H1 (cell line): Measurements from ENCODE around the gene ZNF648. TPM values are rescaled to one million over a fixed set of nuclear protein-coding genes. Genes with fewer than 3 reads are reported as not detected.

Experiments used
- CTCF ChIA-PET: fragments of 300-600 bp; sonication (Branson Sonifier 250); formaldehyde crosslinking; loops from one replicate; lab custom pipeline; 2021; ENCODE audit not compliant: partially characterized antibody; lab: Charles Lee
- POLR2A ChIA-PET: fragments of 300-600 bp; sonication (Branson Sonifier 250); formaldehyde crosslinking; loops from one replicate; lab custom pipeline; 2021; ENCODE audit warnings: inconsistent platforms; ENCODE audit not compliant: partially characterized antibody; lab: Charles Lee
- DNase-seq, 2 experiments: peaks; one replicate each; pipeline versions ENCODE4 v3.0.0 to v3.0.0-alpha.2; 2010 to 2022; ENCODE audit warnings: low spot score in 2 of 2, low read depth in 1 of 2, mixed read lengths in 1 of 2
- FAIRE-seq: peaks from 2 replicates; lab custom pipeline; 2011; peaks lifted over from hg19 to GRCh38; lab: Jason Lieb, UNC
- H2AFZ ChIP-seq: 2 replicates; pipeline ENCODE4 v1.8.1; 2012; ENCODE audit warnings: low read length, inconsistent platforms
- H2AK5ac ChIP-seq: 2 replicates; pipeline ENCODE4 v1.6.1; 2013; ENCODE audit warnings: low read depth, low read length
- H2BK120ac ChIP-seq: replicated peaks from 2 replicates; pipeline ENCODE3; 2013; ENCODE audit warnings: low read depth, low read length, inconsistent platforms
- H2BK12ac ChIP-seq: 2 replicates; pipeline ENCODE4 v1.6.1; 2013; ENCODE audit warnings: low read depth, low read length
- H2BK15ac ChIP-seq: 2 replicates; pipeline ENCODE4 v1.6.1; 2013; ENCODE audit warnings: low read length
- H2BK20ac ChIP-seq: 2 replicates; pipeline ENCODE4 v1.6.1; 2013; ENCODE audit warnings: low read length
- H2BK5ac ChIP-seq: 2 replicates; pipeline ENCODE4 v1.6.1; 2013; ENCODE audit warnings: low read depth, low read length
- H3K14ac ChIP-seq: 2 replicates; pipeline ENCODE4 v1.6.1; 2013; ENCODE audit warnings: inconsistent platforms; ENCODE audit not compliant: insufficient read length
- H3K18ac ChIP-seq: 2 replicates; pipeline ENCODE4 v1.6.1; 2013; ENCODE audit warnings: low read length; ENCODE audit errors: extremely low read depth
- H3K23ac ChIP-seq: 2 replicates; pipeline ENCODE4 v1.6.1; 2013; ENCODE audit warnings: inconsistent platforms; ENCODE audit not compliant: insufficient read length
- H3K23me2 ChIP-seq: 2 replicates; pipeline ENCODE4 v1.6.1; 2013; ENCODE audit warnings: low read depth, low read length
- H3K27ac ChIP-seq: 2 replicates; pipeline ENCODE4 v1.6.1; 2011; ENCODE audit warnings: low read depth, low read length, inconsistent platforms
- H3K27me3 ChIP-seq, 4 experiments: replicated peaks in 1 of 4; 1 replicate in 1 of 4; 2 replicates in 3 of 4; pipeline versions ENCODE4 v1.6.1 to v1.8.1; 2011 to 2013; ENCODE audit warnings: low read length in 3 of 4, mild to moderate bottlenecking in 3 of 4, inconsistent platforms in 2 of 4, mixed read lengths in 2 of 4, moderate library complexity in 1 of 4; ENCODE audit not compliant: control insufficient read depth in 3 of 4, insufficient read depth in 3 of 4; ENCODE audit errors: extremely low read depth in 1 of 4
- H3K36me3 ChIP-seq, 4 experiments: 2 replicates each; pipeline versions ENCODE4 v1.6.1 to v1.8.1; 2011 to 2013; ENCODE audit warnings: mild to moderate bottlenecking in 4 of 4, low read length in 3 of 4, moderate library complexity in 2 of 4, control low read depth in 1 of 4, inconsistent platforms in 1 of 4; ENCODE audit not compliant: insufficient read depth in 4 of 4, control insufficient read depth in 2 of 4
- H3K4ac ChIP-seq: replicated peaks from 2 replicates; pipeline ENCODE3; 2013; ENCODE audit warnings: low read length, low read depth, mixed read lengths, inconsistent platforms; ENCODE audit not compliant: insufficient read length
- H3K4me1 ChIP-seq, 4 experiments: replicated peaks in 1 of 4; 1 replicate in 1 of 4; 2 replicates in 3 of 4; pipeline versions ENCODE4 v1.6.1 to v1.8.1; 2011 to 2013; ENCODE audit warnings: low read length in 3 of 4, inconsistent platforms in 2 of 4, mixed read lengths in 1 of 4; ENCODE audit not compliant: insufficient read depth in 4 of 4, control insufficient read depth in 3 of 4
- H3K4me2 ChIP-seq, 2 experiments: 2 replicates each; pipeline versions ENCODE4 v1.6.1 to v1.8.1; 2011 to 2013; ENCODE audit warnings: low read depth in 2 of 2, low read length in 2 of 2, control low read depth in 1 of 2, inconsistent platforms in 1 of 2, mild to moderate bottlenecking in 1 of 2; ENCODE audit not compliant: insufficient read depth in 1 of 2
- H3K4me3 ChIP-seq, 4 experiments: fragments of 200-600, 300-600 bp in 1 of 4; sonication (generic), shearing (Covaris generic), sonication (Bioruptor Twin) in 1 of 4; 2 replicates each; pipeline versions ENCODE4 v1.5.1 to v1.8.1; 2011 to 2016; ENCODE audit warnings: low read length in 4 of 4, low read depth in 3 of 4, control low read depth in 2 of 4, inconsistent platforms in 2 of 4, mild to moderate bottlenecking in 2 of 4, mixed read lengths in 1 of 4, moderate library complexity in 1 of 4; ENCODE audit not compliant: insufficient read depth in 2 of 4; ENCODE audit errors: extremely low read depth in 1 of 4
- H3K56ac ChIP-seq: replicated peaks from 2 replicates; pipeline ENCODE3; 2013; ENCODE audit warnings: low read depth, mild to moderate bottlenecking, mixed read lengths, low read length, inconsistent platforms; ENCODE audit not compliant: insufficient read length
- H3K79me1 ChIP-seq: 2 replicates; pipeline ENCODE4 v1.6.1; 2013; ENCODE audit warnings: low read depth, low read length, control low read depth
- H3K79me2 ChIP-seq, 2 experiments: 2 replicates each; pipeline versions ENCODE4 v1.6.1 to v1.8.1; 2012 to 2013; ENCODE audit warnings: low read length in 2 of 2, mild to moderate bottlenecking in 2 of 2, inconsistent platforms in 1 of 2; ENCODE audit not compliant: insufficient read depth in 2 of 2, control insufficient read depth in 1 of 2
- H3K9ac ChIP-seq, 4 experiments: replicated peaks in 1 of 4; 1 replicate in 1 of 4; 2 replicates in 3 of 4; pipeline versions ENCODE4 v1.6.1 to v1.8.1; 2011 to 2013; ENCODE audit warnings: low read depth in 3 of 4, low read length in 3 of 4, control low read depth in 2 of 4, mild to moderate bottlenecking in 2 of 4, moderate library complexity in 2 of 4, inconsistent platforms in 1 of 4; ENCODE audit errors: extremely low read depth in 1 of 4
- H3K9me3 ChIP-seq, 2 experiments: 2 replicates each; pipeline versions ENCODE4 v1.6.1 to v1.8.1; 2012 to 2013; ENCODE audit warnings: mild to moderate bottlenecking in 2 of 2, moderate library complexity in 2 of 2, control low read depth in 1 of 2, inconsistent platforms in 1 of 2, low read depth in 1 of 2, low read length in 1 of 2, mixed read lengths in 1 of 2; ENCODE audit not compliant: insufficient read depth in 2 of 2
- H4K20me1 ChIP-seq, 2 experiments: replicated peaks in 1 of 2; 2 replicates each; pipeline versions ENCODE3 to v1.8.1; 2011 to 2013; ENCODE audit warnings: inconsistent platforms in 2 of 2, low read length in 2 of 2, mild to moderate bottlenecking in 1 of 2; ENCODE audit not compliant: insufficient read depth in 2 of 2, control insufficient read depth in 1 of 2
- H4K5ac ChIP-seq: 2 replicates; pipeline ENCODE4 v1.6.1; 2013; ENCODE audit warnings: low read length, low read depth, mixed read lengths, inconsistent platforms; ENCODE audit not compliant: insufficient read length
- H4K8ac ChIP-seq: 2 replicates; pipeline ENCODE4 v1.8.0; 2013; ENCODE audit warnings: mild to moderate bottlenecking, moderate library complexity, low read length, inconsistent platforms; ENCODE audit not compliant: insufficient read depth; ENCODE audit errors: extremely low read depth
- H4K91ac ChIP-seq: replicated peaks from 2 replicates; pipeline ENCODE3; 2013; ENCODE audit warnings: low read length, mixed read lengths, inconsistent platforms; ENCODE audit not compliant: insufficient read length
- ATF2 ChIP-seq: IDR thresholded peaks from 2 replicates; pipeline ENCODE4 v1.6.1; 2012; ENCODE audit warnings: low read length, inconsistent platforms
- CEBPB ChIP-seq: IDR thresholded peaks from 2 replicates; pipeline ENCODE4 v1.6.1; 2012; ENCODE audit warnings: low read depth, low read length
- CREB1 ChIP-seq: IDR thresholded peaks from 2 replicates; pipeline ENCODE4 v1.6.1; 2012; ENCODE audit warnings: inconsistent platforms
- EGR1 ChIP-seq: IDR thresholded peaks from 2 replicates; pipeline ENCODE4 v1.6.1; 2011; ENCODE audit warnings: low read depth, low read length, borderline replicate concordance
- EZH2 ChIP-seq: fragments of 200-600 bp; sonication (generic); IDR thresholded peaks from 2 replicates; pipeline ENCODE4 v1.7.1; 2012; ENCODE audit warnings: low read depth, mild to moderate bottlenecking, moderate library complexity, low read length, inconsistent platforms; ENCODE audit not compliant: severe bottlenecking
- MAFK ChIP-seq: IDR thresholded peaks from 2 replicates; pipeline ENCODE4 v1.6.1; 2012; ENCODE audit warnings: low read depth, mild to moderate bottlenecking, improper control_type of control experiment, low read length
- MAX ChIP-seq: IDR thresholded peaks from 2 replicates; pipeline ENCODE4 v1.6.1; 2012; ENCODE audit warnings: inconsistent platforms
- NRF1 ChIP-seq: IDR thresholded peaks from 2 replicates; pipeline ENCODE4 v1.6.1; 2011; ENCODE audit warnings: mild to moderate bottlenecking, low read depth, low read length, improper control_type of control experiment
- POU5F1 ChIP-seq: IDR thresholded peaks from 2 replicates; pipeline ENCODE4 v1.6.1; 2011; ENCODE audit warnings: low read depth, mild to moderate bottlenecking, low read length, moderate library complexity
- SP4 ChIP-seq: IDR thresholded peaks from 2 replicates; pipeline ENCODE4 v1.6.1; 2012; ENCODE audit warnings: low read length, inconsistent platforms
- TBP ChIP-seq: IDR thresholded peaks from 2 replicates; pipeline ENCODE4 v1.6.1; 2011; ENCODE audit warnings: low read depth, low read length, improper control_type of control experiment
- WGBS, 2 experiments: shearing (Covaris generic) in 1 of 2; methylation state at CpG; one replicate each; pipeline versions ENCODE4 v1.1.6 to v1.1.7; 2013 to 2015; ENCODE audit warnings: low lambda C conversion rate in 2 of 2, mixed read lengths in 2 of 2, inconsistent platforms in 1 of 2, low coverage in 1 of 2, missing lambda C conversion rate in 1 of 2; ENCODE audit not compliant: insufficient replicate concordance in 2 of 2, insufficient coverage in 1 of 2, insufficient read length in 1 of 2; ENCODE audit errors: extremely low coverage in 1 of 2, missing lambda C conversion rate in 1 of 2; 5-methylcytosine and 5-hydroxymethylcytosine counted together
- polyA plus RNA-seq, 7 experiments: library from polyadenylated mRNA; depleted of rRNA in 3 of 7; stranded (reverse) in 5 of 7; unstranded in 2 of 7; fragments of >200 nt in 5 of 7; fragments of 200-250 nt in 2 of 7; gene quantifications; 1 replicate in 5 of 7; 2 replicates in 1 of 7; 4 replicates in 1 of 7; pipeline versions ENCODE4 v1.2.1 to v1.2.3, GENCODE V29; 2011 to 2013; ENCODE audit warnings: missing spikeins in 2 of 7, mixed read lengths in 2 of 7
- total RNA-seq: library from RNA; stranded (reverse); fragmentation: NEBNext Ultra II Directional; extraction: Animal tissue kit (Norgen Biotek cat#: 25700); gene quantifications from 2 replicates; pipeline ENCODE4 v1.2.1, GENCODE V29; 2021

ZNF648 gene
- total and polyA plus RNA-seq, 2 of the 8 experiments (the other 6 are each of a cell fraction or from before 2014, with no cell fraction given) = 0.20 to 0.53 TPM

- ChIA-PET POLR2A (interaction anchor here (1.0 to 1.4 kb wide), 2 partner anchors 8 to 282 kb away, joined by 4 to 7 read pairs; partner anchors contain the start of gene GLUL), CTCF (interaction anchor here (0.5 to 4.4 kb wide), 12 partner anchors 12 to 672 kb away, joined by 3 to 27 read pairs (median 4); no protein-coding TSS in a partner anchor)
- H3K79me2 ChIP-seq = no peaks in the 10 kb centered on the region
Measured at GRCh38 chr1:182109771-182110170, 48.3 kb upstream of the ZNF648 start.

More at GRCh38 chr1:182109771-182110170, 48.3 kb upstream of the ZNF648 start:
- H3K9me3 ChIP-seq = no peaks in the 10 kb centered on the region
- H4K91ac ChIP-seq = no peak overlapping the region
- no peak overlapping the region for H3K4me2 ChIP-seq
- no peak for FAIRE-seq
- H2AK5ac ChIP-seq = no peak overlapping the region
- H2BK12ac ChIP-seq = no peak overlapping the region
- H2AFZ ChIP-seq = no peak overlapping the region
- H3K14ac ChIP-seq = no peak overlapping the region
- peak in 1 of 2 experiments; percentile 39 for DNase-seq
- H3K27me3 ChIP-seq = no peaks in the 10 kb centered on the region
- H2BK120ac ChIP-seq = no peak overlapping the region
- no peak overlapping the region for H3K23ac ChIP-seq
- no peaks in the 10 kb centered on the region for H3K79me1 ChIP-seq
- H3K9ac ChIP-seq = no peak overlapping the region
- 100% methylated on average over 3 of the region's 3 CpGs; no CpG with 5 or more reads in 1 of the 2 experiments for WGBS, 2 experiments
- no peaks in the 10 kb centered on the region for H3K23me2 ChIP-seq
- no peaks in the 10 kb centered on the region for H4K20me1 ChIP-seq
- H3K27ac ChIP-seq = no peak overlapping the region
- no peak overlapping the region for H2BK15ac ChIP-seq
- H3K4me3 ChIP-seq = no peak overlapping the region
- no peak overlapping the region for H4K8ac ChIP-seq
- no peaks in the 10 kb centered on the region for H3K36me3 ChIP-seq
- no peak overlapping the region for H2BK5ac ChIP-seq
- no peak overlapping the region for H4K5ac ChIP-seq
- H3K4me1 ChIP-seq = peaks cover 0 to 3% (median 1%) of the 10 kb centered on the region in 4 experiments; a peak in 2 of 7 replicates
- H3K18ac ChIP-seq = no peak overlapping the region; the same call in 1 of the 2 replicates
- no peak overlapping the region for H3K56ac ChIP-seq
- no peak for TF ChIP-seq NRF1
- no peak for TF ChIP-seq ATF2
- TF ChIP-seq POU5F1 = no peak
- TF ChIP-seq TBP = no peak
- TF ChIP-seq EGR1 = no peak
- no peak for TF ChIP-seq SP4
- no peak for TF ChIP-seq EZH2
- no peak for TF ChIP-seq CEBPB
- TF ChIP-seq MAX = no peak
- no peak for TF ChIP-seq MAFK
- no peak for TF ChIP-seq CREB1
- H3K4ac ChIP-seq = no peak overlapping the region
- peak overlapping the region; percentile 56; the same call in 1 of the 2 replicates for H2BK20ac ChIP-seq
